ENCODE data around the gene TNFRSF4. TPM values are rescaled to one million over a fixed set of nuclear protein-coding genes. Genes with fewer than 3 reads are reported as not detected.

Gene TNFRSF4
- total and polyA plus RNA-seq, 2 of the 13 experiments (the other 11 are each of a cell fraction or from before 2014, with no cell fraction given): not detected

DNA sequence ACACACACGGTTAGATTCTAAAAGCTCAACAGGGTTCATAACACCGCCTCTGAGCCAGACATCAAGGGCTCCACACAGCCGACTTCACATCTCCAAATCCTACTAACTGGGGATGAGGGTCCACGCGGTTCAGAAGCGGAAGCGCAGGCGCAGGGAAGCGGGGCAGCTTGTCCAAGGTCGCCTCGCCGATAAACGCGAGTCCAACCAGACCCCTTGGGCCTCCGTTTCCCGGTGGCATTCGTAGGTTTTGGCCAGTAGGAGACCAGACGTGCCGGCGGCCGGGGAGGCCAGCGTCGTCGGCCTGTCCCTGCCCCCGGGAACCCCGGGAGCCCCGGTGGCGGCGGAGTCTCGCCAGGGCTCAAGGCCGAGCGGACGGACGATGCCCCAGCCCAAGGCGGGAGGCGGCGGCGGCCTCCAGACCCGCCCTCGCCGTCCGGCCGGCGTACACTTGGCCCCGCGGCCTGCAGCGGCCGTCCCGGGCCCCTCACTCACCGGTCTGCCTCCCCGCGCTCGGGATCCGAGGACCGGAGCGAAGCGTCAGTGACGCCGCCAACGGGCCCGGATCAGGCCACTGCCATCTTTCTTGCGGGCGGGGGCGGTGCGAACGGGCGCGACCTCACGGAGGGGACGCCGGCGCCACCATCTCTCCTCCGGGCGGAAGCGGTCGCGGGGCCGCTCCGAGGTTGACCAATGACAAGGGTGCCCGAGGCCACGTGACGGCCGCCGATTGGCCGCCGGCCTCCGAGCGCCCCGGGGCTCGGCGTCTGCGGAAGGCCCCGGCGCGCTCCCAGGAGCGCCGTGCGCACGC is 17.7 kb upstream of the TNFRSF4 start, which contains the start of gene SDF4 (continued):
- TF ChIP-seq ZNF281 (CRISPR knock-in tag; IDR thresholded peaks at IDR 0.05; ENCODE audit: borderline replicate concordance) (0 out of 2 replicates have a peak, but pooled peaks have one; percentile 4), SOX13 (IDR thresholded peaks at IDR 0.05) (peak; percentile 12; the same call in 1 of the 2 replicates), SOX13 (CRISPR knock-in tag; conservative IDR thresholded peaks at IDR 0.05 in 1 of 2, IDR thresholded peaks at IDR 0.05 in 1 of 2) (peak in 1 of 2 experiments; percentile 31; a peak in 1 of 4 replicates), ZUFSP (CRISPR knock-in tag; IDR thresholded peaks at IDR 0.05; ENCODE audit: borderline replicate concordance) (no peak), ZNF639 (CRISPR knock-in tag; conservative IDR thresholded peaks at IDR 0.05) (peak; percentile 75), PHB2 (IDR thresholded peaks at IDR 0.05; ENCODE audit: partially characterized antibody) (no peak), TRIM24 (CRISPR knock-in tag; IDR thresholded peaks at IDR 0.05) (no peak), ZNF333 (CRISPR knock-in tag; IDR thresholded peaks at IDR 0.05; ENCODE audit: borderline replicate concordance) (peak; percentile 87), ZNF619 (CRISPR knock-in tag; IDR thresholded peaks at IDR 0.05) (0 out of 2 replicates have a peak, but pooled peaks have one; percentile 54), FOSL1 (CRISPR knock-in tag; IDR thresholded peaks at IDR 0.05; ENCODE audit: borderline replicate concordance) (no peak), ZNF556 (CRISPR knock-in tag; IDR thresholded peaks at IDR 0.05; ENCODE audit: borderline replicate concordance) (no peak), EEA1 (CRISPR knock-in tag; IDR thresholded peaks at IDR 0.05; ENCODE audit: borderline replicate concordance) (no peak), MEIS1 (CRISPR knock-in tag; IDR thresholded peaks at IDR 0.05; ENCODE audit: borderline replicate concordance) (0 out of 2 replicates have a peak, but pooled peaks have one; percentile 49), SALL1 (CRISPR knock-in tag; IDR thresholded peaks at IDR 0.05) (peak; percentile 74), ZNF451 (CRISPR knock-in tag; IDR thresholded peaks at IDR 0.05) (peak; percentile 72; the same call in 1 of the 2 replicates), SNAPC2 (CRISPR knock-in tag; IDR thresholded peaks at IDR 0.05) (no peak)
- TF ChIP-seq, protein P1, sequence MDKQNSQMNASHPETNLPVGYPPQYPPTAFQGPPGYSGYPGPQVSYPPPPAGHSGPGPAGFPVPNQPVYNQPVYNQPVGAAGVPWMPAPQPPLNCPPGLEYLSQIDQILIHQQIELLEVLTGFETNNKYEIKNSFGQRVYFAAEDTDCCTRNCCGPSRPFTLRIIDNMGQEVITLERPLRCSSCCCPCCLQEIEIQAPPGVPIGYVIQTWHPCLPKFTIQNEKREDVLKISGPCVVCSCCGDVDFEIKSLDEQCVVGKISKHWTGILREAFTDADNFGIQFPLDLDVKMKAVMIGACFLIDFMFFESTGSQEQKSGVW (CRISPR knock-in tag; IDR thresholded peaks at IDR 0.05; ENCODE audit: borderline replicate concordance): no peak
- TF ChIP-seq, protein P2, sequence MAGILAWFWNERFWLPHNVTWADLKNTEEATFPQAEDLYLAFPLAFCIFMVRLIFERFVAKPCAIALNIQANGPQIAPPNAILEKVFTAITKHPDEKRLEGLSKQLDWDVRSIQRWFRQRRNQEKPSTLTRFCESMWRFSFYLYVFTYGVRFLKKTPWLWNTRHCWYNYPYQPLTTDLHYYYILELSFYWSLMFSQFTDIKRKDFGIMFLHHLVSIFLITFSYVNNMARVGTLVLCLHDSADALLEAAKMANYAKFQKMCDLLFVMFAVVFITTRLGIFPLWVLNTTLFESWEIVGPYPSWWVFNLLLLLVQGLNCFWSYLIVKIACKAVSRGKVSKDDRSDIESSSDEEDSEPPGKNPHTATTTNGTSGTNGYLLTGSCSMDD (CRISPR knock-in tag; IDR thresholded peaks at IDR 0.05): no peak
